Measurements from ENCODE around the gene DLGAP4.

Gene DLGAP4

GRCh38 chr20:36305602-36306551 is at the start of gene DLGAP4:
TSS of gene DLGAP4 (plus strand) at chr20:36306339. CDS start at chr20:36431718, 125,379 bp downstream.
- TF ChIP-seq ZFX (IDR thresholded peaks at IDR 0.05; ENCODE audit: borderline replicate concordance) (no peak), CTCF (IDR thresholded peaks at IDR 0.05) (no peak)

GRCh38 chr20:36259177-36260061 is 46.7 kb upstream of the DLGAP4 start:
- TF ChIP-seq CTCF (IDR thresholded peaks at IDR 0.05) (no peak), ZFX (IDR thresholded peaks at IDR 0.05; ENCODE audit: borderline replicate concordance) (no peak)
- no peak overlapping the region for H3K27ac ChIP-seq

More at GRCh38 chr20:36305602-36306551, at the start of gene DLGAP4:
- no peak within 1 kb of the TSS for H3K27ac ChIP-seq

- TF ChIP-seq ZFX (IDR thresholded peaks at IDR 0.05; ENCODE audit: borderline replicate concordance) (no peak), CTCF (IDR thresholded peaks at IDR 0.05) (no peak)
- no peak overlapping the region for H3K27ac ChIP-seq
Measured at GRCh38 chr20:36260316-36260715, 45.8 kb upstream of the DLGAP4 start.

- no peak for TF ChIP-seq ZFX (IDR thresholded peaks at IDR 0.05; ENCODE audit: borderline replicate concordance)
- no peak for TF ChIP-seq CTCF (IDR thresholded peaks at IDR 0.05)
- H3K27ac ChIP-seq: no peak overlapping the region
Measured at GRCh38 chr20:36261389-36262105, 44.6 kb upstream of the DLGAP4 start.

- H3K27ac ChIP-seq: no peak overlapping the region
- TF ChIP-seq ZFX (IDR thresholded peaks at IDR 0.05; ENCODE audit: borderline replicate concordance): no peak
- TF ChIP-seq CTCF (IDR thresholded peaks at IDR 0.05): no peak
Measured at GRCh38 chr20:36262440-36262839, 43.7 kb upstream of the DLGAP4 start.

GRCh38 chr20:36264426-36265246 is 41.5 kb upstream of the DLGAP4 start:
- no peak overlapping the region for H3K27ac ChIP-seq

More at GRCh38 chr20:36264426-36265246, 41.5 kb upstream of the DLGAP4 start:
- TF ChIP-seq CTCF (IDR thresholded peaks at IDR 0.05): no peak
- no peak for TF ChIP-seq ZFX (IDR thresholded peaks at IDR 0.05; ENCODE audit: borderline replicate concordance)
